Measurements from ENCODE around the gene PRKCE. TPM values are rescaled to one million over a fixed set of nuclear protein-coding genes. Genes with fewer than 3 reads are reported as not detected.
A peak's percentile ranks its signal among the peaks of the same experiment; 100 is the strongest.

PRKCE gene
- total RNA-seq, 3 donors from 2014 or later (not counting 1 experiment from before 2014, with no cell fraction given), result 35.2 to 42.1 (median 38.6) TPM

DNA sequence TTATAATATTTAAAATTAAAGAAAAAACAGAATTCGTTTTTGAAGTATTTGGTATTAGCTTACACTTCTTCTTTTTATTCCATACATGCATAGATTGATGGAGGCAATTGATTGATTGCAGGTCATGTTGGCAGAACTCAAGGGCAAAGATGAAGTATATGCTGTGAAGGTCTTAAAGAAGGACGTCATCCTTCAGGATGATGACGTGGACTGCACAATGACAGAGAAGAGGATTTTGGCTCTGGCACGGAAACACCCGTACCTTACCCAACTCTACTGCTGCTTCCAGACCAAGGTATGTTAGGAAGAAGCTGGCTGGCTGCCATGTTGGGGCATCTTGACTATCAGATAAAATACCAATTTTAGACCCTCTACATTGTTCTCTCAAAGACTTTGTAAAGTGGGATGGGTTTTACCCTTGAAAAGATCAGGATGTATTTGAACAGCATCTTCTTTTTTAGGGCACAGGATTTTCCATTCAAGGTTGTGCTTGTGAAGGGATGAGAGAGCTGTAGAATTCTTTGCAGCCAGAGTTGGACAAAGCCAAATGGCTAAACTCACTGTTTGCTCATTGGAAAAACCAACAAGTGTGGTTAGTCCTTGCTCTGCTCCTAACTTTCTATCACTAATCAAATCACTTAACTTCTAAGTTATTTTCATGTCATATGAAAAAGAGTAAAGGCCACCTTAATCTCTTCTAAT is 358.9 kb downstream of the PRKCE start:
- Histone ChIP-seq H3K4me1 (ENCODE audit: control insufficient read depth, insufficient read depth, low read length) (no peaks in the 10 kb centered on the region), H3K9me3 (ENCODE audit: control insufficient read depth, insufficient read depth, low read length) (no peaks in the 10 kb centered on the region), H3K27ac (ENCODE audit: low read length) (no peak overlapping the region), H3K36me3 (ENCODE audit: control insufficient read depth, insufficient read depth, low read length) (peaks cover 13% of the 10 kb centered on the region), H3K4me3 (ENCODE audit: low read length) (no peak overlapping the region), H3K27me3 (ENCODE audit: control insufficient read depth, insufficient read depth, low read length) (no peaks in the 10 kb centered on the region)
- H3K4me1 Mint-ChIP-seq, result no peaks in the 10 kb centered on the region
- intact Hi-C loops (cut with micrococcal nuclease), result loop anchor here (2.0 kb wide), 1 partner anchor 354 kb away; no protein-coding TSS in a partner anchor
- WGBS (ENCODE audit: insufficient coverage), result 93% methylated on average over 2 of the region's 5 CpGs
- ATAC-seq (no peak), DNase-seq (no peak)
- TF ChIP-seq, protein P1, sequence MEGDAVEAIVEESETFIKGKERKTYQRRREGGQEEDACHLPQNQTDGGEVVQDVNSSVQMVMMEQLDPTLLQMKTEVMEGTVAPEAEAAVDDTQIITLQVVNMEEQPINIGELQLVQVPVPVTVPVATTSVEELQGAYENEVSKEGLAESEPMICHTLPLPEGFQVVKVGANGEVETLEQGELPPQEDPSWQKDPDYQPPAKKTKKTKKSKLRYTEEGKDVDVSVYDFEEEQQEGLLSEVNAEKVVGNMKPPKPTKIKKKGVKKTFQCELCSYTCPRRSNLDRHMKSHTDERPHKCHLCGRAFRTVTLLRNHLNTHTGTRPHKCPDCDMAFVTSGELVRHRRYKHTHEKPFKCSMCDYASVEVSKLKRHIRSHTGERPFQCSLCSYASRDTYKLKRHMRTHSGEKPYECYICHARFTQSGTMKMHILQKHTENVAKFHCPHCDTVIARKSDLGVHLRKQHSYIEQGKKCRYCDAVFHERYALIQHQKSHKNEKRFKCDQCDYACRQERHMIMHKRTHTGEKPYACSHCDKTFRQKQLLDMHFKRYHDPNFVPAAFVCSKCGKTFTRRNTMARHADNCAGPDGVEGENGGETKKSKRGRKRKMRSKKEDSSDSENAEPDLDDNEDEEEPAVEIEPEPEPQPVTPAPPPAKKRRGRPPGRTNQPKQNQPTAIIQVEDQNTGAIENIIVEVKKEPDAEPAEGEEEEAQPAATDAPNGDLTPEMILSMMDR (IDR thresholded peaks at IDR 0.05), result no peak
- H3K27ac Mint-ChIP-seq, result no peak overlapping the region
- H3K4me3 Mint-ChIP-seq, result no peak overlapping the region
- no peaks in the 10 kb centered on the region for H3K36me3 Mint-ChIP-seq
- no peaks in the 10 kb centered on the region for H3K27me3 Mint-ChIP-seq (ENCODE audit: low read depth in 2 of 2)
- H3K9me3 Mint-ChIP-seq, result no peaks in the 10 kb centered on the region

DNA sequence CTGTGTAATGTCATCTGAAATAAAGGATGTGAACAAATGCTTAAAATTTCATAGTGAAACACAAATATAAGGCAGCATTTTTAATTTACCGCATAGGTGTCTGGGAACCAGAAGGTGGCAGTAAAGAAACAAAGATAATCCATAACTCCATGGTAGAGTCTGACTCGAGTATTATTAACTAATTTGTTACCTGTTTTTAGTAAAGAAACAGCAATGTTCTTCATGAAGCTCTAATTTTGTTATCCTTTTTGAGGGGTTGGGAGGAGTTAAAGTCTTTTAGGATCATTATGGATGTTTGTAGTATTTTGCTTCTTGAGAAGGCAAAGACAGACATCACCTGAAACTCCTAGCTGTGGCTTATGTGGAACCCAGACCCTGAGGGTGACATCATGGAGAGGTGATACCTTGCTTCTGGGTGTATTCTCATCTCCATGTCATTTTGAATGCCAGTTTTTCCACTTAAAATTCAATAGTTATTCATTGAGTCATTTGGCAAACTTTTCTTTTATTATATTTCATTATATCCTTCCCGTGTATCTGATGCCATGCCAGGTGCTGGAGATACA is 359.5 kb downstream of the PRKCE start:
- Histone ChIP-seq H3K36me3 (ENCODE audit: control insufficient read depth, insufficient read depth, low read length) (peaks cover 13% of the 10 kb centered on the region), H3K4me3 (ENCODE audit: low read length) (no peak overlapping the region), H3K27me3 (ENCODE audit: control insufficient read depth, insufficient read depth, low read length) (no peaks in the 10 kb centered on the region), H3K27ac (ENCODE audit: low read length) (no peak overlapping the region), H3K9me3 (ENCODE audit: control insufficient read depth, insufficient read depth, low read length) (no peaks in the 10 kb centered on the region), H3K4me1 (ENCODE audit: control insufficient read depth, insufficient read depth, low read length) (no peaks in the 10 kb centered on the region)
- WGBS (ENCODE audit: insufficient coverage), result 59% methylated on average over 3 of the region's 3 CpGs
- intact Hi-C loops (cut with micrococcal nuclease), result loop anchor here (1.0 to 2.0 kb wide), 2 partner anchors 354 to 450 kb away; no protein-coding TSS in a partner anchor
- ATAC-seq, result peak in 1 of 3 donors; percentile 53
- TF ChIP-seq, protein P1 (IDR thresholded peaks at IDR 0.05), result peak; percentile 46
- Mint-ChIP-seq H3K36me3 (no peaks in the 10 kb centered on the region), H3K9me3 (no peaks in the 10 kb centered on the region), H3K4me1 (no peaks in the 10 kb centered on the region), H3K4me3 (no peak overlapping the region), H3K27ac (no peak overlapping the region), H3K27me3 (ENCODE audit: low read depth in 2 of 2) (no peaks in the 10 kb centered on the region)
- DNase-seq, result peak in 1 of 2 donors; percentile 54

DNA sequence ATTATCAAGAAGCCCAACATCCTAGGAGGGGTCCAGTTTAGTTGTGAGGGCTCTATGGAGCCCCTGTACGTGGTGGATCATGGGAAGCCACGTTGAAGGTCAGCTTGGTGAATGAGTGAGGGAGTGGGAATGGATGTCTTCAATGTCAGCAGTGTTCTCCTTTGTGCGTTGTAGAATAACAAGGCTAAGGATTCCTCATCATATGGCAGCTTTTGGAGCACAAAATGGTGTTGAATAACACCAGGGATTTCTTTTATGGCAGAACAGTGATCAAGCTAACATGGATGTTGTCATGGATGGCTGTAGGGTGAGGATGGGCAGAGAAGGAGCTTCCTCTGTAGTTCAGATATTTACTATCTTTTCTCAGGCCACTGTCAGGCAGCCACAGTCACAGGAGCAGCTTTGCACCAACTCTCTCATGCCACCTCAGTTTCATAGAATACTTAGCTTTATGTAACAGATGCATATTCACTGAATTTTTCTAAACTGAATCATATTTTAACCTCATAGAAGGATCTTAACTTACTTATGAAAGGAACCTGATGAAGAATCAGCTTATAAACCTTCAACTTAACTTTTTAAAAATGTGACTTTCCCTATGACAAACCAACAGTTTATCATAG is 361.3 kb downstream of the PRKCE start:
- Histone ChIP-seq H3K27me3 (ENCODE audit: control insufficient read depth, insufficient read depth, low read length) (no peaks in the 10 kb centered on the region), H3K27ac (ENCODE audit: low read length) (no peak overlapping the region), H3K9me3 (ENCODE audit: control insufficient read depth, insufficient read depth, low read length) (no peaks in the 10 kb centered on the region), H3K36me3 (ENCODE audit: control insufficient read depth, insufficient read depth, low read length) (peaks cover 6% of the 10 kb centered on the region), H3K4me1 (ENCODE audit: control insufficient read depth, insufficient read depth, low read length) (no peaks in the 10 kb centered on the region), H3K4me3 (ENCODE audit: low read length) (no peak overlapping the region)
- DNase-seq (no peak), ATAC-seq (no peak)
- Mint-ChIP-seq H3K36me3 (no peaks in the 10 kb centered on the region), H3K4me3 (no peak overlapping the region), H3K27me3 (ENCODE audit: low read depth in 2 of 2) (no peaks in the 10 kb centered on the region), H3K4me1 (no peaks in the 10 kb centered on the region), H3K27ac (no peak overlapping the region), H3K9me3 (no peaks in the 10 kb centered on the region)
- WGBS (ENCODE audit: insufficient coverage), result 65% methylated on average over 3 of the region's 3 CpGs
- intact Hi-C loops (cut with micrococcal nuclease), result no loop called here
- TF ChIP-seq, protein P1 (IDR thresholded peaks at IDR 0.05), result no peak
